Measurements from ENCODE around the gene CDKAL1. TPM values are rescaled to one million over a fixed set of nuclear protein-coding genes. Genes with fewer than 3 reads are reported as not detected.

The CDKAL1 gene
- total and polyA plus RNA-seq, 10 of the 15 experiments (the other 5 are each of a cell fraction or from before 2014, with no cell fraction given), result 10.7 to 26.9 (median 17.3) TPM

- Histone ChIP-seq H3K4me2 (ENCODE audit: control insufficient read depth, insufficient read depth) (no peak overlapping the region), H4K20me1 (ENCODE audit: control insufficient read depth, insufficient read depth) (no peaks in the 10 kb centered on the region), H3K27ac (ENCODE audit: control insufficient read depth, insufficient read depth) (no peak overlapping the region), H2AFZ (ENCODE audit: control insufficient read depth, low read depth, low read length) (no peak overlapping the region), H3K27me3 (replicated peaks in 1 of 2; ENCODE audit: control insufficient read depth in 2 of 2, insufficient read depth in 2 of 2, low read length in 1 of 2) (no peaks in the 10 kb centered on the region), H3K9ac (ENCODE audit: control insufficient read depth, insufficient read depth, low read length) (no peak overlapping the region), H3K9me3 (replicated peaks; ENCODE audit: control insufficient read depth, insufficient read depth, low read length) (no peaks in the 10 kb centered on the region), H3K36me3 (ENCODE audit: control insufficient read depth in 2 of 2, insufficient read depth in 2 of 2, low read length in 1 of 2) (no peaks in the 10 kb centered on the region), H3K4me1 (ENCODE audit: control insufficient read depth, insufficient read depth, low read length) (no peaks in the 10 kb centered on the region), H3K79me2 (ENCODE audit: control insufficient read depth, insufficient read depth, low read length) (no peaks in the 10 kb centered on the region), H3K4me3 (no peak overlapping the region)
- FAIRE-seq (no peak), DNase-seq (ENCODE audit: low read depth, low spot score) (no peak), ATAC-seq (no peak)
- WGBS (ENCODE audit: insufficient coverage, insufficient replicate concordance, low lambda C conversion rate, missing lambda C conversion rate), result 98% methylated on average over 3 of the region's 3 CpGs
- ChIA-PET POLR2A (no interaction called here), SMC1A (ENCODE audit: uncharacterized antibody, unreplicated experiment) (interaction anchor here (0.5 to 1.0 kb wide), 2 partner anchors 49 to 260 kb away, joined by 3 read pairs; no protein-coding TSS in a partner anchor), CTCF (interaction anchor here (0.6 to 0.7 kb wide), 2 partner anchors 22 to 984 kb away, joined by 3 read pairs; no protein-coding TSS in a partner anchor), RAD21 (ENCODE audit: unreplicated experiment) (no interaction called here)
- no TSS peak for BruUV-seq (replicated peaks)
- in situ Hi-C loops (cut with MboI) (no loop called here), intact Hi-C loops (cut with micrococcal nuclease; ENCODE audit: unreplicated experiment) (no loop called here)
- TF ChIP-seq KAT2A (conservative IDR thresholded peaks at IDR 0.05; ENCODE audit: control insufficient read depth, low read depth, low read length) (no peak), FOXM1 (IDR thresholded peaks at IDR 0.05; ENCODE audit: low read depth, low read length) (no peak), ETV6 (conservative IDR thresholded peaks at IDR 0.05 in 1 of 2, IDR thresholded peaks at IDR 0.05 in 1 of 2; ENCODE audit: borderline replicate concordance in 1 of 2, low read depth in 1 of 2) (no peak), BHLHE40 (IDR thresholded peaks at IDR 0.05; ENCODE audit: borderline replicate concordance in 1 of 2, low read depth in 2 of 2, low read length in 1 of 2) (no peak), CEBPB (IDR thresholded peaks at IDR 0.05; ENCODE audit: borderline replicate concordance in 1 of 2, low read depth in 2 of 2, low read length in 2 of 2) (no peak), IKZF2 (IDR thresholded peaks at IDR 0.05) (no peak), LARP7 (IDR thresholded peaks at IDR 0.05) (no peak), ATF7 (IDR thresholded peaks at IDR 0.05; ENCODE audit: low read depth) (no peak), CBFB (IDR thresholded peaks at IDR 0.05; ENCODE audit: low read depth) (no peak)
Observed at GRCh38 chr6:20605581-20605980, 71.3 kb downstream of the CDKAL1 start.
